ENCODE results near the gene WDR33.

- TF ChIP-seq, protein P1, sequence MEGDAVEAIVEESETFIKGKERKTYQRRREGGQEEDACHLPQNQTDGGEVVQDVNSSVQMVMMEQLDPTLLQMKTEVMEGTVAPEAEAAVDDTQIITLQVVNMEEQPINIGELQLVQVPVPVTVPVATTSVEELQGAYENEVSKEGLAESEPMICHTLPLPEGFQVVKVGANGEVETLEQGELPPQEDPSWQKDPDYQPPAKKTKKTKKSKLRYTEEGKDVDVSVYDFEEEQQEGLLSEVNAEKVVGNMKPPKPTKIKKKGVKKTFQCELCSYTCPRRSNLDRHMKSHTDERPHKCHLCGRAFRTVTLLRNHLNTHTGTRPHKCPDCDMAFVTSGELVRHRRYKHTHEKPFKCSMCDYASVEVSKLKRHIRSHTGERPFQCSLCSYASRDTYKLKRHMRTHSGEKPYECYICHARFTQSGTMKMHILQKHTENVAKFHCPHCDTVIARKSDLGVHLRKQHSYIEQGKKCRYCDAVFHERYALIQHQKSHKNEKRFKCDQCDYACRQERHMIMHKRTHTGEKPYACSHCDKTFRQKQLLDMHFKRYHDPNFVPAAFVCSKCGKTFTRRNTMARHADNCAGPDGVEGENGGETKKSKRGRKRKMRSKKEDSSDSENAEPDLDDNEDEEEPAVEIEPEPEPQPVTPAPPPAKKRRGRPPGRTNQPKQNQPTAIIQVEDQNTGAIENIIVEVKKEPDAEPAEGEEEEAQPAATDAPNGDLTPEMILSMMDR (conservative IDR thresholded peaks at IDR 0.05; ENCODE audit: low read length), result no peak
- TF ChIP-seq EZH2phosphoT487 (IDR thresholded peaks at IDR 0.05; ENCODE audit: borderline replicate concordance, low read depth, low read length), result no peak
Measured at GRCh38 chr2:127698553-127699355, 112.2 kb downstream of the WDR33 start.

Data from OCI-LY7 (cell line).